ENCODE results near the gene OR5M3. TPM values are rescaled to one million over a fixed set of nuclear protein-coding genes. Genes with fewer than 3 reads are reported as not detected.

OR5M3 gene
- total RNA-seq, 1 experiment from 2014 or later = not detected

- no peak overlapping the region for H3K27ac Mint-ChIP-seq
- H2BK120ac ChIP-seq (ENCODE audit: low read depth, low read length, poor library complexity, severe bottlenecking) = no peak overlapping the region
- WGBS (ENCODE audit: extremely low coverage, insufficient read length, low lambda C conversion rate) = no CpG with 5 or more reads among the region's 1 CpG
- H3K27ac ChIP-seq (ENCODE audit: insufficient read length, low read depth, low read length) = no peak overlapping the region
- no peak overlapping the region for H2AFZ ChIP-seq (ENCODE audit: low read length)
- H3K79me1 ChIP-seq (ENCODE audit: insufficient read depth, low read depth, low read length, poor library complexity, severe bottlenecking) = no peaks in the 10 kb centered on the region
- no peak for DNase-seq
- no peak overlapping the region for H3K23ac ChIP-seq (ENCODE audit: insufficient read length, low read depth, low read length)
- TF ChIP-seq CTCF (conservative IDR thresholded peaks at IDR 0.05) = no peak
- no peak overlapping the region for H4K5ac ChIP-seq (ENCODE audit: insufficient read length, low read depth, low read length)
- H4K91ac ChIP-seq (ENCODE audit: insufficient read length, low read depth, low read length) = no peak overlapping the region
- H2BK5ac ChIP-seq (ENCODE audit: insufficient read length, low read length) = no peak overlapping the region
- no peak overlapping the region for H2BK20ac ChIP-seq (ENCODE audit: low read depth, low read length, poor library complexity, severe bottlenecking)
- H3K4me1 Mint-ChIP-seq = peaks cover 0 to 2% of the 10 kb centered on the region in 2 experiments; a peak in 1 of 4 replicates
- peaks cover 8% of the 10 kb centered on the region for H3K9me3 ChIP-seq (ENCODE audit: control insufficient read depth, low read depth, low read length)
- no peaks in the 10 kb centered on the region for H3K27me3 ChIP-seq (ENCODE audit: insufficient read depth, low read length)
- no peak overlapping the region for H3K4me3 Mint-ChIP-seq
- no peak overlapping the region for H3K18ac ChIP-seq (ENCODE audit: insufficient read length, low read depth, low read length)
- no peak overlapping the region for H2AK5ac ChIP-seq (ENCODE audit: insufficient read length, low read length)
- no peak overlapping the region for H4K8ac ChIP-seq (replicated peaks; ENCODE audit: insufficient read length, low read depth, low read length)
- no peak overlapping the region for H3K14ac ChIP-seq (ENCODE audit: insufficient read depth, low read length)
- H4K20me1 ChIP-seq (ENCODE audit: control insufficient read depth, insufficient read depth, insufficient read length) = no peaks in the 10 kb centered on the region
- H3K9ac ChIP-seq (ENCODE audit: extremely low read depth, insufficient read length, low read length) = no peak overlapping the region
- no peak overlapping the region for H3K4me2 ChIP-seq (ENCODE audit: insufficient read depth, insufficient read length, low read length)
- no peaks in the 10 kb centered on the region for H3K4me1 ChIP-seq (ENCODE audit: insufficient read depth, low read length)
- H3T11ph ChIP-seq (ENCODE audit: low read length) = no peak overlapping the region
- peaks cover 0 to 18% of the 10 kb centered on the region in 2 experiments; a peak in 3 of 5 replicates for H3K9me3 Mint-ChIP-seq
- H3K79me2 ChIP-seq (ENCODE audit: insufficient read depth, low read length) = no peaks in the 10 kb centered on the region
- no peaks in the 10 kb centered on the region for H3K23me2 ChIP-seq (ENCODE audit: insufficient read length, low read depth, low read length, poor library complexity, severe bottlenecking)
- no peaks in the 10 kb centered on the region for H3K36me3 Mint-ChIP-seq (ENCODE audit: insufficient read depth in 1 of 3, low read depth in 3 of 3)
- H3K27me3 Mint-ChIP-seq (ENCODE audit: low read depth) = no peaks in the 10 kb centered on the region
- no peak overlapping the region for H3K4ac ChIP-seq (ENCODE audit: low read depth, low read length)
- no peak overlapping the region for H2BK15ac ChIP-seq (ENCODE audit: low read depth, low read length)
- no peak overlapping the region for H2BK12ac ChIP-seq (ENCODE audit: insufficient read length, low read depth, low read length)
- no peak overlapping the region for H3K56ac ChIP-seq (ENCODE audit: insufficient read length, low read depth, low read length)
Observed at GRCh38 chr11:56513280-56513679, 40.1 kb upstream of the OR5M3 start.

Measured in H9 (cell line).